H9 (cell line): ENCODE results near the gene POLD3. TPM values are rescaled to one million over a fixed set of nuclear protein-coding genes. Genes with fewer than 3 reads are reported as not detected.

Source experiments
- DNase-seq: peaks from one replicate; pipeline ENCODE4 v3.0.0-alpha.2; 2017
- H2AFZ ChIP-seq: one replicate; pipeline ENCODE4 v1.6.1; 2013; ENCODE audit warnings: mild to moderate bottlenecking, low read length, control low read depth, moderate library complexity
- H2AK5ac ChIP-seq: 2 replicates; pipeline ENCODE4 v1.6.1; 2013; ENCODE audit warnings: low read length, control low read depth, mixed read lengths; ENCODE audit not compliant: insufficient read length
- H2BK120ac ChIP-seq: one replicate; pipeline ENCODE4 v1.6.1; 2013; ENCODE audit warnings: low read depth, mild to moderate bottlenecking, low read length, control low read depth, inconsistent platforms; ENCODE audit not compliant: poor library complexity, severe bottlenecking
- H2BK12ac ChIP-seq: 2 replicates; pipeline ENCODE4 v1.6.1; 2013; ENCODE audit warnings: low read length, control low read depth, mixed read lengths, low read depth; ENCODE audit not compliant: insufficient read length
- H2BK15ac ChIP-seq: 2 replicates; pipeline ENCODE4 v1.6.1; 2013; ENCODE audit warnings: low read depth, low read length, control low read depth
- H2BK20ac ChIP-seq: one replicate; pipeline ENCODE4 v1.6.1; 2013; ENCODE audit warnings: low read depth, mild to moderate bottlenecking, low read length, control low read depth, inconsistent platforms; ENCODE audit not compliant: poor library complexity, severe bottlenecking
- H2BK5ac ChIP-seq: 2 replicates; pipeline ENCODE4 v1.6.1; 2013; ENCODE audit warnings: low read length, control low read depth, mixed read lengths; ENCODE audit not compliant: insufficient read length
- H3K14ac ChIP-seq: 2 replicates; pipeline ENCODE4 v1.6.1; 2013; ENCODE audit warnings: low read length, control low read depth; ENCODE audit not compliant: insufficient read depth
- H3K18ac ChIP-seq: 2 replicates; pipeline ENCODE4 v1.6.1; 2013; ENCODE audit warnings: low read depth, mild to moderate bottlenecking, mixed read lengths, low read length, control low read depth; ENCODE audit not compliant: insufficient read length
- H3K23ac ChIP-seq: 2 replicates; pipeline ENCODE4 v1.6.1; 2013; ENCODE audit warnings: low read length, control low read depth, mixed read lengths, low read depth; ENCODE audit not compliant: insufficient read length
- H3K23me2 ChIP-seq: 2 replicates; pipeline ENCODE4 v1.6.1; 2013; ENCODE audit warnings: low read depth, mild to moderate bottlenecking, mixed read lengths, low read length, control low read depth; ENCODE audit not compliant: insufficient read length, poor library complexity, severe bottlenecking
- H3K27ac ChIP-seq: 2 replicates; pipeline ENCODE4 v1.5.1; 2013; ENCODE audit warnings: low read length, control low read depth, mixed read lengths, low read depth; ENCODE audit not compliant: insufficient read length
- H3K27me3 ChIP-seq: 2 replicates; pipeline ENCODE4 v1.6.1; 2013; ENCODE audit warnings: low read length, control low read depth, inconsistent platforms; ENCODE audit not compliant: insufficient read depth
- H3K4ac ChIP-seq: 2 replicates; pipeline ENCODE4 v1.6.1; 2013; ENCODE audit warnings: low read depth, mild to moderate bottlenecking, control low read depth, inconsistent platforms, low read length, moderate library complexity
- H3K4me1 ChIP-seq: 2 replicates; pipeline ENCODE4 v1.6.1; 2013; ENCODE audit warnings: low read length, control low read depth, inconsistent platforms; ENCODE audit not compliant: insufficient read depth
- H3K4me2 ChIP-seq: 2 replicates; pipeline ENCODE4 v1.6.1; 2013; ENCODE audit warnings: low read length, control low read depth, mixed read lengths; ENCODE audit not compliant: insufficient read length, insufficient read depth
- H3K56ac ChIP-seq: 2 replicates; pipeline ENCODE4 v1.6.1; 2013; ENCODE audit warnings: low read depth, mild to moderate bottlenecking, mixed read lengths, low read length, control low read depth; ENCODE audit not compliant: insufficient read length
- H3K79me1 ChIP-seq: 2 replicates; pipeline ENCODE4 v1.6.1; 2013; ENCODE audit warnings: low read depth, mild to moderate bottlenecking, moderate library complexity, low read length, control low read depth, inconsistent platforms; ENCODE audit not compliant: insufficient read depth, poor library complexity, severe bottlenecking
- H3K79me2 ChIP-seq: 2 replicates; pipeline ENCODE4 v1.6.1; 2013; ENCODE audit warnings: low read length, control low read depth, inconsistent platforms; ENCODE audit not compliant: insufficient read depth
- H3K9ac ChIP-seq: 2 replicates; pipeline ENCODE4 v1.6.1; 2013; ENCODE audit warnings: low read length, control low read depth, mixed read lengths; ENCODE audit not compliant: insufficient read length; ENCODE audit errors: extremely low read depth
- H3K9me3 ChIP-seq: one replicate; pipeline ENCODE4 v1.6.1; 2013; ENCODE audit warnings: low read depth, low read length, inconsistent platforms; ENCODE audit not compliant: control insufficient read depth
- H3T11ph ChIP-seq: one replicate; pipeline ENCODE4 v1.6.1; 2013; ENCODE audit warnings: mild to moderate bottlenecking, low read length, control low read depth, inconsistent platforms
- H4K20me1 ChIP-seq: one replicate; pipeline ENCODE4 v1.6.1; 2013; ENCODE audit not compliant: control insufficient read depth, insufficient read length, insufficient read depth
- H4K5ac ChIP-seq: 2 replicates; pipeline ENCODE4 v1.6.1; 2013; ENCODE audit warnings: low read depth, mild to moderate bottlenecking, mixed read lengths, low read length, control low read depth; ENCODE audit not compliant: insufficient read length
- H4K8ac ChIP-seq: replicated peaks from 2 replicates; pipeline ENCODE4 v1.6.1; 2013; ENCODE audit warnings: low read length, control low read depth, mixed read lengths, low read depth; ENCODE audit not compliant: insufficient read length
- H4K91ac ChIP-seq: 2 replicates; pipeline ENCODE4 v1.6.1; 2013; ENCODE audit warnings: low read depth, mild to moderate bottlenecking, moderate library complexity, mixed read lengths, low read length, control low read depth; ENCODE audit not compliant: insufficient read length
- H3K27ac Mint-ChIP-seq, 3 experiments: 2 replicates in 2 of 3; 3 replicates in 1 of 3; pipeline ENCODE4 v1.8.0; 2020 to 2021; ENCODE audit warnings: mixed read lengths in 3 of 3, mild to moderate bottlenecking in 1 of 3, moderate library complexity in 1 of 3
- H3K27me3 Mint-ChIP-seq: 2 replicates; pipeline ENCODE4 v1.8.0; 2021; ENCODE audit warnings: low read depth, mild to moderate bottlenecking, moderate library complexity, mixed read lengths
- H3K36me3 Mint-ChIP-seq, 3 experiments: 2 replicates in 2 of 3; 3 replicates in 1 of 3; pipeline ENCODE4 v1.8.0; 2020 to 2021; ENCODE audit warnings: low read depth in 3 of 3, mixed read lengths in 3 of 3; ENCODE audit not compliant: insufficient read depth in 1 of 3
- H3K4me1 Mint-ChIP-seq, 2 experiments: 2 replicates each; pipeline ENCODE4 v1.8.0; 2020; ENCODE audit warnings: mixed read lengths in 2 of 2
- H3K4me3 Mint-ChIP-seq, 2 experiments: 2 replicates in 1 of 2; 3 replicates in 1 of 2; pipeline ENCODE4 v1.8.0; 2020 to 2021; ENCODE audit warnings: mild to moderate bottlenecking in 2 of 2, mixed read lengths in 2 of 2, moderate library complexity in 1 of 2
- H3K9me3 Mint-ChIP-seq, 2 experiments: 2 replicates in 1 of 2; 3 replicates in 1 of 2; pipeline ENCODE4 v1.8.0; 2020; ENCODE audit warnings: mild to moderate bottlenecking in 2 of 2, mixed read lengths in 2 of 2, moderate library complexity in 1 of 2
- WGBS: extraction: QIAGEN DNeasy Blood & Tissue Kit; methylation state at CpG from one replicate; pipeline ENCODE4 v1.1.7; 2013; ENCODE audit warnings: missing lambda C conversion rate, low lambda C conversion rate, mixed read lengths; ENCODE audit not compliant: insufficient read length; ENCODE audit errors: extremely low coverage; 5-methylcytosine and 5-hydroxymethylcytosine counted together
- total RNA-seq: library from RNA; stranded (reverse); gene quantifications from 2 replicates; pipeline ENCODE4 v1.2.1, GENCODE V29; 2021
- TF ChIP-seq, protein P1 (sequence below): fragments of 200-600 bp; sonication (generic); conservative IDR thresholded peaks from 3 replicates; pipeline ENCODE4 v1.8.0; 2021; ENCODE audit warnings: antibody characterized with exemption, mild to moderate bottlenecking

The POLD3 gene
- total RNA-seq, 1 experiment from 2014 or later: 34.1 TPM

- DNase-seq: no peak
Measured at GRCh38 chr11:74683941-74684481, 91.6 kb downstream of the POLD3 start.

More at GRCh38 chr11:74683941-74684481, 91.6 kb downstream of the POLD3 start:
- no peaks in the 10 kb centered on the region for H3K23me2 ChIP-seq
- no CpG with 5 or more reads among the region's 12 CpGs for WGBS
- H3K4ac ChIP-seq: no peak overlapping the region
- TF ChIP-seq, protein P1, sequence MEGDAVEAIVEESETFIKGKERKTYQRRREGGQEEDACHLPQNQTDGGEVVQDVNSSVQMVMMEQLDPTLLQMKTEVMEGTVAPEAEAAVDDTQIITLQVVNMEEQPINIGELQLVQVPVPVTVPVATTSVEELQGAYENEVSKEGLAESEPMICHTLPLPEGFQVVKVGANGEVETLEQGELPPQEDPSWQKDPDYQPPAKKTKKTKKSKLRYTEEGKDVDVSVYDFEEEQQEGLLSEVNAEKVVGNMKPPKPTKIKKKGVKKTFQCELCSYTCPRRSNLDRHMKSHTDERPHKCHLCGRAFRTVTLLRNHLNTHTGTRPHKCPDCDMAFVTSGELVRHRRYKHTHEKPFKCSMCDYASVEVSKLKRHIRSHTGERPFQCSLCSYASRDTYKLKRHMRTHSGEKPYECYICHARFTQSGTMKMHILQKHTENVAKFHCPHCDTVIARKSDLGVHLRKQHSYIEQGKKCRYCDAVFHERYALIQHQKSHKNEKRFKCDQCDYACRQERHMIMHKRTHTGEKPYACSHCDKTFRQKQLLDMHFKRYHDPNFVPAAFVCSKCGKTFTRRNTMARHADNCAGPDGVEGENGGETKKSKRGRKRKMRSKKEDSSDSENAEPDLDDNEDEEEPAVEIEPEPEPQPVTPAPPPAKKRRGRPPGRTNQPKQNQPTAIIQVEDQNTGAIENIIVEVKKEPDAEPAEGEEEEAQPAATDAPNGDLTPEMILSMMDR: no peak
- no peak overlapping the region for H2BK15ac ChIP-seq
- H3K23ac ChIP-seq: no peak overlapping the region
- no peak overlapping the region for H3K56ac ChIP-seq
- no peaks in the 10 kb centered on the region for H3K9me3 ChIP-seq
- no peaks in the 10 kb centered on the region for H3K4me1 ChIP-seq
- H2AFZ ChIP-seq: no peak overlapping the region
- H2BK120ac ChIP-seq: no peak overlapping the region
- Mint-ChIP-seq H3K27me3 (peaks cover 11% of the 10 kb centered on the region), H3K27ac (no peak overlapping the region), H3K4me1 (peaks cover 11 to 19% of the 10 kb centered on the region in 2 experiments), H3K9me3 (no peaks in the 10 kb centered on the region; a peak in 1 of 5 replicates), H3K4me3 (peak overlapping the region in 1 of 2 experiments; percentile 62; a peak in 2 of 5 replicates), H3K36me3 (no peaks in the 10 kb centered on the region; a peak in 1 of 7 replicates)
- H4K91ac ChIP-seq: no peak overlapping the region
- H3K79me1 ChIP-seq: no peaks in the 10 kb centered on the region
- H3K27me3 ChIP-seq: no peaks in the 10 kb centered on the region
- no peak overlapping the region for H3K27ac ChIP-seq
- no peak overlapping the region for H2AK5ac ChIP-seq
- H4K5ac ChIP-seq: no peak overlapping the region
- H4K20me1 ChIP-seq: no peaks in the 10 kb centered on the region
- no peak overlapping the region for H3K18ac ChIP-seq
- no peaks in the 10 kb centered on the region for H3K79me2 ChIP-seq
- no peak overlapping the region for H2BK12ac ChIP-seq
- H4K8ac ChIP-seq: no peak overlapping the region
- no peak overlapping the region for H3K14ac ChIP-seq
- H2BK5ac ChIP-seq: no peak overlapping the region
- no peak overlapping the region for H3T11ph ChIP-seq
- H3K4me2 ChIP-seq: no peak overlapping the region
- no peak overlapping the region for H2BK20ac ChIP-seq
- H3K9ac ChIP-seq: no peak overlapping the region
